ENCODE measurements around the gene SRP54. TPM values are rescaled to one million over a fixed set of nuclear protein-coding genes. Genes with fewer than 3 reads are reported as not detected.

SRP54 gene
- total RNA-seq, 1 donor from 2014 or later = 105 TPM

DNA sequence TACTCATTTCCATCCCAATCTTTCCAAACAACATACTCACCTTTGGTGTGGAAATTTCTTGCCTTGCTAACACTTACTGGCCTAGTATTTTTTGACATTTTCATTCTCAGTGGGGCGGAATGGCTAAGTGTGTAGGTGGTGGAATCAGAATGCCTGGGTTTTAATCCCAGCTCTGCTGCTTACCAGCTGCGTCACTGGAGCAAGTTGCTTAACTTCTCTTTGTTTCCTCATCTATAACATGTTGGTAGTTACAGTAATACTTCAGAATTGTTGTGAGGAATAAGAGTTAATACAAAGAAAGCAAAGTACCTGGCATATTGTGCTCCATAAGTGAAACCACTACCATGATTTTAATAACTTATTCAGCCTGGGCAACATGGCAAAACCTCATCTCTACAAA lies 60.3 kb downstream of the SRP54 start:
- H3K27ac Mint-ChIP-seq = no peak overlapping the region
- H3K79me2 ChIP-seq (ENCODE audit: low read depth) = peaks cover 11% of the 10 kb centered on the region
- peaks cover 1% of the 10 kb centered on the region for H3K36me3 ChIP-seq
- no peaks in the 10 kb centered on the region for H3K27me3 ChIP-seq
- H3K4me3 Mint-ChIP-seq = no peak overlapping the region
- H3K4me3 ChIP-seq = no peak overlapping the region
- no peak overlapping the region for H3K27ac ChIP-seq
- H3K9ac ChIP-seq = no peak overlapping the region
- peaks cover 8% of the 10 kb centered on the region for H4K20me1 ChIP-seq (ENCODE audit: low read depth)
- DNase-seq (ENCODE audit: low spot score) = no peak
- peaks cover 11% of the 10 kb centered on the region for H3K4me1 ChIP-seq
- H3K4me2 ChIP-seq = no peak overlapping the region
- TF ChIP-seq EZH2 (IDR thresholded peaks at IDR 0.05) (no peak), EZH2phosphoT487 (IDR thresholded peaks at IDR 0.05) (no peak)
- H3K4me1 Mint-ChIP-seq = peaks cover 11% of the 10 kb centered on the region
- H3K27me3 Mint-ChIP-seq (ENCODE audit: insufficient read depth, low read depth) = no peaks in the 10 kb centered on the region
- H3K9me3 Mint-ChIP-seq = no peaks in the 10 kb centered on the region
- peaks cover 12% of the 10 kb centered on the region for H3F3A ChIP-seq (ENCODE audit: low read depth)
- H2AFZ ChIP-seq (replicated peaks) = no peak overlapping the region
- no peaks in the 10 kb centered on the region for H3K9me3 ChIP-seq (ENCODE audit: low read depth)
- H3K36me3 Mint-ChIP-seq = peaks cover 4% of the 10 kb centered on the region

DNA sequence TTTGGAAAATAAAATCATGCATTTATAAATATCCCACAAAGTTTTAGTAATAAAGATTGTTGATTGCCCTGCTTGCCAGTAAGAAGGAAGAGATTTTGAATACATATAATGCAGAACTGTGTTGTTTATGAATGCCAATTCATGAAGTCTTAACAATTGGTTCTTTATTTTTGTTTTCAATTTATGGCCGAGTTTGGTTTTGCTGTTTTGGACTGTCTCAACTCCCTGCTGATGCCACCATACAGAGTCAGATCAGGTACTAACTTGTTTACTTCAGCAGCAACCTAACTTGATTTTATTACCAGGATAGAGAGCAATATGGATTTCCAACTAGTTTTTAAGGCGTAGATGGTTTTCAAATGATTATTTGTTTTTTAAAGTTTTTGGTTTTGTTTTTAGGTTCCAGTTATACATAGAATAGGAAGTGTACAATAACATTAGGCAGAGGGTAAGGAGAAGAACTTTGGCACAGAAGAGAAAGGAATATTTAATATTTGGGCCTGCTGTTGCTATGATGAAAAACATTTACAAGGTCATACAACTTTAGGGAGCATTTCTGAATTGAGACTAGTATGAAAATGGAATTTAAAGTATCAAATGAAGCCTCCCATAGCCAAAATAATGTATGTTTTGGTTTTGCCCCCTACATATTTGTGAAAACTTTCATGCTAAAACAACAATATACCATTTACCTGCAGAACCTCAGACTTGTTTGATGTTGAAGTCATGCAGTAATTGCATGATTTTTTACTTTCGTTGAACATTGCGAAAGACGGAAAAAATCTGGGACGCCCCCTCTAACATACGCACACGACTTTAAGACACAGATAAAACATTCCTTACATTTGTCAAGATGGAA lies 62.4 kb downstream of the SRP54 start:
- H2AFZ ChIP-seq (replicated peaks) = peak overlapping the region; percentile 88
- Mint-ChIP-seq H3K9me3 (no peaks in the 10 kb centered on the region), H3K4me1 (peaks cover 14% of the 10 kb centered on the region), H3K27me3 (ENCODE audit: insufficient read depth, low read depth) (no peaks in the 10 kb centered on the region), H3K36me3 (peaks cover 9% of the 10 kb centered on the region), H3K4me3 (peak overlapping the region; percentile 89), H3K27ac (peak overlapping the region; percentile 76)
- H4K20me1 ChIP-seq (ENCODE audit: low read depth) = peaks cover 8% of the 10 kb centered on the region
- peak overlapping the region; percentile 81 for H3K4me3 ChIP-seq
- H3K36me3 ChIP-seq = peaks cover 3% of the 10 kb centered on the region
- H3K4me1 ChIP-seq = peaks cover 11% of the 10 kb centered on the region
- H3K9me3 ChIP-seq (ENCODE audit: low read depth) = no peaks in the 10 kb centered on the region
- H3K27me3 ChIP-seq = no peaks in the 10 kb centered on the region
- no peak overlapping the region for H3K9ac ChIP-seq
- TF ChIP-seq EZH2phosphoT487 (IDR thresholded peaks at IDR 0.05) (no peak), EZH2 (IDR thresholded peaks at IDR 0.05) (no peak)
- TF ChIP-seq, protein P1, sequence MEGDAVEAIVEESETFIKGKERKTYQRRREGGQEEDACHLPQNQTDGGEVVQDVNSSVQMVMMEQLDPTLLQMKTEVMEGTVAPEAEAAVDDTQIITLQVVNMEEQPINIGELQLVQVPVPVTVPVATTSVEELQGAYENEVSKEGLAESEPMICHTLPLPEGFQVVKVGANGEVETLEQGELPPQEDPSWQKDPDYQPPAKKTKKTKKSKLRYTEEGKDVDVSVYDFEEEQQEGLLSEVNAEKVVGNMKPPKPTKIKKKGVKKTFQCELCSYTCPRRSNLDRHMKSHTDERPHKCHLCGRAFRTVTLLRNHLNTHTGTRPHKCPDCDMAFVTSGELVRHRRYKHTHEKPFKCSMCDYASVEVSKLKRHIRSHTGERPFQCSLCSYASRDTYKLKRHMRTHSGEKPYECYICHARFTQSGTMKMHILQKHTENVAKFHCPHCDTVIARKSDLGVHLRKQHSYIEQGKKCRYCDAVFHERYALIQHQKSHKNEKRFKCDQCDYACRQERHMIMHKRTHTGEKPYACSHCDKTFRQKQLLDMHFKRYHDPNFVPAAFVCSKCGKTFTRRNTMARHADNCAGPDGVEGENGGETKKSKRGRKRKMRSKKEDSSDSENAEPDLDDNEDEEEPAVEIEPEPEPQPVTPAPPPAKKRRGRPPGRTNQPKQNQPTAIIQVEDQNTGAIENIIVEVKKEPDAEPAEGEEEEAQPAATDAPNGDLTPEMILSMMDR (IDR thresholded peaks at IDR 0.05) = no peak
- H3K27ac ChIP-seq = no peak overlapping the region
- H3F3A ChIP-seq (ENCODE audit: low read depth) = peaks cover 12% of the 10 kb centered on the region
- peak overlapping the region; percentile 81 for H3K4me2 ChIP-seq
- no peak for DNase-seq (ENCODE audit: low spot score)
- H3K79me2 ChIP-seq (ENCODE audit: low read depth) = peaks cover 11% of the 10 kb centered on the region

DNA sequence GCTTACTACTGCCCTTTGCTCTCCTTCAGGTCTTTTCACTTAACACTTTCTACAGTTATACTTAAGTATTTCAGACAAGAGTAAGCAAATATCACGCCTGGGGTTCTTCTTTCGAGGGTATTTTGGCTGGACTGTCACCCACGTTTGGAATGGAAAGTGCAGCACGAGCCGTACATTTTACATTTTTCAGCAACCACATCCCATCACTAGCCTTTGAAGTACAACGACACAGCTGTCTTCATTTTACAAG lies 62.9 kb downstream of the SRP54 start:
- Mint-ChIP-seq H3K36me3 (peaks cover 11% of the 10 kb centered on the region), H3K27me3 (ENCODE audit: insufficient read depth, low read depth) (no peaks in the 10 kb centered on the region), H3K4me1 (peaks cover 14% of the 10 kb centered on the region), H3K9me3 (no peaks in the 10 kb centered on the region), H3K4me3 (peak overlapping the region; percentile 89), H3K27ac (peak overlapping the region; percentile 76)
- Histone ChIP-seq H3K9me3 (ENCODE audit: low read depth) (no peaks in the 10 kb centered on the region), H3F3A (ENCODE audit: low read depth) (peaks cover 12% of the 10 kb centered on the region), H3K4me2 (peak overlapping the region; percentile 81), H3K36me3 (peaks cover 3% of the 10 kb centered on the region), H3K27ac (no peak overlapping the region), H4K20me1 (ENCODE audit: low read depth) (peaks cover 8% of the 10 kb centered on the region), H3K79me2 (ENCODE audit: low read depth) (peaks cover 11% of the 10 kb centered on the region), H3K27me3 (no peaks in the 10 kb centered on the region), H3K9ac (no peak overlapping the region), H2AFZ (replicated peaks) (peak overlapping the region; percentile 88), H3K4me3 (peak overlapping the region; percentile 81), H3K4me1 (peaks cover 11% of the 10 kb centered on the region)
- TF ChIP-seq EZH2phosphoT487 (IDR thresholded peaks at IDR 0.05) = no peak
- TF ChIP-seq, protein P1 (IDR thresholded peaks at IDR 0.05) = no peak
- peak; percentile 9 for TF ChIP-seq EZH2 (IDR thresholded peaks at IDR 0.05)
- DNase-seq (ENCODE audit: low spot score) = no peak

All from neural progenitor cell (in vitro differentiated cells).